ENCODE data around the gene NCOA7. TPM values are rescaled to one million over a fixed set of nuclear protein-coding genes. Genes with fewer than 3 reads are reported as not detected.

NCOA7 gene
- total RNA-seq, 1 experiment from 2014 or later: 34.2 TPM

DNA sequence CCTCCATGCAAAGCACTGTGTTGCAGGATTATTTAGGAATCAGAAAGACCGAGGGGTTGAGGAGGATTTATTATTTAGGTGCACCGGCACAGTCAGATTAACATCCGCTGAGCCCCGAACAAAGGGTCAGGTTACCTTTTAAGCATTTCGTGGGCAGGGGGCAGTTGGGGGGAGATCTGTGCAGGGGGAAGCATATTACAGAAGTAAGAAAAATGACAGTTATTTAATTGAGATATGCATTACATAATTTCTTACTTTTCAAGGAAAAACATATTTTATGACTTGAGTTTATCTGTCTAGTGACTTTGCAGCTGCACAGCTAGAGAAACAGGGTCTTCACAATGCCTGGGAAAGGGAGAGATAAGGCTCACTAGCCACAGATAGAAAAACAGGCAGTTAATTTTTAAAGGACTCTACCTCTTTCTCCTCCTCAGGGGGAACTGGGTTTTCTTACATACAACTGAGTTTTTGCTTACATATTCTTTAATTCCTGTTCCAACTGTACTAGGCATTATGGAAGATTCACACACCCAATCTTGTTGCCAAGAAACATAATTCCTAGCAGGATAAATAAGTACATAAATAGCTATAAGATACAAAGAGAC is 164.1 kb downstream of the NCOA7 start:
- Histone ChIP-seq H3K9ac (ENCODE audit: low read length) (no peak overlapping the region), H3K4me2 (ENCODE audit: low read depth, low read length, poor library complexity, severe bottlenecking) (no peak overlapping the region), H2AFZ (ENCODE audit: low read length) (no peak overlapping the region; the same call in 1 of the 2 replicates)

GRCh38 chr6:125955973-125956372 is 165.2 kb downstream of the NCOA7 start:
- H3K9me3 ChIP-seq (ENCODE audit: low read length): no peaks in the 10 kb centered on the region
- no peaks in the 10 kb centered on the region for H3K27me3 ChIP-seq (ENCODE audit: low read length)
- H3K4me3 ChIP-seq (ENCODE audit: low read length): peak overlapping the region; percentile 96
- peaks cover 43% of the 10 kb centered on the region for H3K79me2 ChIP-seq (ENCODE audit: low read length)
- H3K36me3 ChIP-seq (ENCODE audit: insufficient read depth, low read length): 0 out of 2 replicates have a peak, but pooled peaks cover 7% of the 10 kb centered on the region
- peaks cover 41% of the 10 kb centered on the region for H3K4me1 ChIP-seq (ENCODE audit: low read length)
- H3K4me2 ChIP-seq (ENCODE audit: low read depth, low read length, poor library complexity, severe bottlenecking): peak overlapping the region; percentile 97
- peak overlapping the region; percentile 97 for H3K9ac ChIP-seq (ENCODE audit: low read length)
- no peaks in the 10 kb centered on the region for H4K20me1 ChIP-seq (ENCODE audit: insufficient read depth, low read depth, low read length)
- 0 out of 2 replicates have a peak overlapping the region, but pooled peaks have one; percentile 37 for H2AFZ ChIP-seq (ENCODE audit: low read length)
- no peak for DNase-seq
- no peaks in the 10 kb centered on the region for H3K9me2 ChIP-seq (replicated peaks; ENCODE audit: insufficient read depth, low read length)
- H3K27ac ChIP-seq (ENCODE audit: low read length): no peak overlapping the region

More for the DNA sequence above, 164.1 kb downstream of the NCOA7 start:
- Histone ChIP-seq H3K9me3 (ENCODE audit: low read length) (no peaks in the 10 kb centered on the region), H3K27ac (ENCODE audit: low read length) (no peak overlapping the region), H4K20me1 (ENCODE audit: insufficient read depth, low read depth, low read length) (no peaks in the 10 kb centered on the region), H3K27me3 (ENCODE audit: low read length) (no peaks in the 10 kb centered on the region), H3K4me1 (ENCODE audit: low read length) (peaks cover 41% of the 10 kb centered on the region), H3K79me2 (ENCODE audit: low read length) (peaks cover 32% of the 10 kb centered on the region), H3K9me2 (replicated peaks; ENCODE audit: insufficient read depth, low read length) (no peaks in the 10 kb centered on the region), H3K4me3 (ENCODE audit: low read length) (no peak overlapping the region), H3K36me3 (ENCODE audit: insufficient read depth, low read length) (0 out of 2 replicates have a peak, but pooled peaks cover 7% of the 10 kb centered on the region)
- no peak for DNase-seq

GRCh38 chr6:125956506-125957390 is 166.0 kb downstream of the NCOA7 start, which contains the start of gene HINT3:
Gene HINT3, plus strand, starts transcription at chr6:125956770. Its CDS starts 208 bp downstream, at chr6:125956978.
- Histone ChIP-seq H3K4me3 (ENCODE audit: low read length) (peak within 1 kb of the TSS; percentile 96), H3K4me2 (ENCODE audit: low read depth, low read length, poor library complexity, severe bottlenecking) (peak within 1 kb of the TSS; percentile 97), H3K27me3 (ENCODE audit: low read length) (no peaks in the 10 kb centered on the region), H3K79me2 (ENCODE audit: low read length) (peaks cover 51% of the 10 kb centered on the region), H3K36me3 (ENCODE audit: insufficient read depth, low read length) (0 out of 2 replicates have a peak, but pooled peaks cover 7% of the 10 kb centered on the region), H4K20me1 (ENCODE audit: insufficient read depth, low read depth, low read length) (no peaks in the 10 kb centered on the region), H3K4me1 (ENCODE audit: low read length) (peaks cover 41% of the 10 kb centered on the region), H2AFZ (ENCODE audit: low read length) (peak within 1 kb of the TSS; percentile 90; the same call in 1 of the 2 replicates), H3K27ac (ENCODE audit: low read length) (peak within 1 kb of the TSS; percentile 70), H3K9ac (ENCODE audit: low read length) (peak within 1 kb of the TSS; percentile 97), H3K9me3 (ENCODE audit: low read length) (no peaks in the 10 kb centered on the region), H3K9me2 (replicated peaks; ENCODE audit: insufficient read depth, low read length) (no peaks in the 10 kb centered on the region)
- peak; percentile 99 for DNase-seq

GRCh38 chr6:125957391-125957693 is 166.6 kb downstream of the NCOA7 start:
- H2AFZ ChIP-seq (ENCODE audit: low read length): peak overlapping the region; percentile 90; the same call in 1 of the 2 replicates
- H3K27me3 ChIP-seq (ENCODE audit: low read length): no peaks in the 10 kb centered on the region
- H3K79me2 ChIP-seq (ENCODE audit: low read length): peaks cover 54% of the 10 kb centered on the region
- DNase-seq: no peak
- H3K4me1 ChIP-seq (ENCODE audit: low read length): peaks cover 42% of the 10 kb centered on the region
- no peaks in the 10 kb centered on the region for H4K20me1 ChIP-seq (ENCODE audit: insufficient read depth, low read depth, low read length)
- H3K4me3 ChIP-seq (ENCODE audit: low read length): peak overlapping the region; percentile 96
- no peaks in the 10 kb centered on the region for H3K9me3 ChIP-seq (ENCODE audit: low read length)
- peak overlapping the region; percentile 97 for H3K9ac ChIP-seq (ENCODE audit: low read length)
- H3K4me2 ChIP-seq (ENCODE audit: low read depth, low read length, poor library complexity, severe bottlenecking): peak overlapping the region; percentile 97
- peak overlapping the region; percentile 70 for H3K27ac ChIP-seq (ENCODE audit: low read length)
- H3K9me2 ChIP-seq (replicated peaks; ENCODE audit: insufficient read depth, low read length): no peaks in the 10 kb centered on the region
- 0 out of 2 replicates have a peak, but pooled peaks cover 7% of the 10 kb centered on the region for H3K36me3 ChIP-seq (ENCODE audit: insufficient read depth, low read length)

- Histone ChIP-seq H3K36me3 (ENCODE audit: insufficient read depth, low read length) (0 out of 2 replicates have a peak, but pooled peaks cover 7% of the 10 kb centered on the region), H3K9me3 (ENCODE audit: low read length) (no peaks in the 10 kb centered on the region), H3K9ac (ENCODE audit: low read length) (peak overlapping the region; percentile 97), H4K20me1 (ENCODE audit: insufficient read depth, low read depth, low read length) (no peaks in the 10 kb centered on the region), H2AFZ (ENCODE audit: low read length) (no peak overlapping the region), H3K4me1 (ENCODE audit: low read length) (peaks cover 47% of the 10 kb centered on the region), H3K79me2 (ENCODE audit: low read length) (peaks cover 59% of the 10 kb centered on the region), H3K27me3 (ENCODE audit: low read length) (no peaks in the 10 kb centered on the region), H3K4me3 (ENCODE audit: low read length) (peak overlapping the region; percentile 96), H3K27ac (ENCODE audit: low read length) (peak overlapping the region; percentile 70), H3K4me2 (ENCODE audit: low read depth, low read length, poor library complexity, severe bottlenecking) (peak overlapping the region; percentile 97), H3K9me2 (replicated peaks; ENCODE audit: insufficient read depth, low read length) (no peaks in the 10 kb centered on the region)
- peak; percentile 62 for DNase-seq
Measured at GRCh38 chr6:125957845-125958244, 167.1 kb downstream of the NCOA7 start.

DNA sequence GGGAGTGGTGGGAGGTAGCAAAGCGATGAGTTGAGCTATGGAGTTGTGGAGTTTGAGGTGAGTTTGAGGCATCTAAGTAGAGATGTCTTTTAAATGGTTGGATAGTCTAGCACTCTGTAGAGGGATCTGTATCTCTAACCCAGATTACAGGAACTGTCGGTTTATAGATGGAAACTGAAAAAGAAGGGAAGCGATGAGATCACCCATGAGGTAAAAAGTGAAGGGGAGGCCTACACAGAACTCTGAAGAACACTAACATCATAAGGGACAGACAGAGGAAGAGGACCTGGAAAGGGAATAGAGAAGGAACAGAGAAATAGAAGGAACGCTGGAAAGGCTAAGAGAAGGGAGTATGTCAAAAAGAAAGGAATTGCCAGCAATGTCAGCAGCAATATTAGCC is 168.3 kb downstream of the NCOA7 start:
- H3K4me2 ChIP-seq (ENCODE audit: low read depth, low read length, poor library complexity, severe bottlenecking): peak overlapping the region; percentile 97
- no peak overlapping the region; the same call in 1 of the 2 replicates for H3K27ac ChIP-seq (ENCODE audit: low read length)

DNA sequence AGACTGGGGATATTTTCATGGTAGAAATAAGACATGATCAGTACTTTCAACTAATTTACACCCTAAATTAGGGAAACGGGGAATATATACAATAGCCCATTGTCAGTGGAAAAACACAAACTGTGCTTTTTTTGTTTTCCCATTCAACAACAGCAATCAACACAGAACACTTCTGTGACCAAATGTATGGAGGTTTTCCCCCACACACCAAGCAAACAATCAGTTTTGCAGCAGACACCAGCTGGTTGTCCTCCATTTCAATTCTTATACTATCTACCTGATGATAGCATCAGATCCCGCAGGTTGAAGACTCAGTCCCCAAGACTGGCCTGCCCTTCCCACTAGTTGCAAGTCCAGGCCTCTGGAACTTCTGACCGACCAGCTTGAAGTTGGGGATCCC is 170.4 kb downstream of the NCOA7 start:
- Histone ChIP-seq H3K9me3 (ENCODE audit: low read length) (no peaks in the 10 kb centered on the region), H3K9me2 (replicated peaks; ENCODE audit: insufficient read depth, low read length) (no peaks in the 10 kb centered on the region), H3K27me3 (ENCODE audit: low read length) (no peaks in the 10 kb centered on the region), H3K9ac (ENCODE audit: low read length) (no peak overlapping the region), H2AFZ (ENCODE audit: low read length) (no peak overlapping the region), H3K79me2 (ENCODE audit: low read length) (peaks cover 90% of the 10 kb centered on the region), H3K4me1 (ENCODE audit: low read length) (peaks cover 41% of the 10 kb centered on the region), H3K36me3 (ENCODE audit: insufficient read depth, low read length) (0 out of 2 replicates have a peak, but pooled peaks cover 7% of the 10 kb centered on the region), H3K4me2 (ENCODE audit: low read depth, low read length, poor library complexity, severe bottlenecking) (no peak overlapping the region), H3K4me3 (ENCODE audit: low read length) (no peak overlapping the region), H4K20me1 (ENCODE audit: insufficient read depth, low read depth, low read length) (no peaks in the 10 kb centered on the region), H3K27ac (ENCODE audit: low read length) (no peak overlapping the region)
- DNase-seq: no peak

More for the DNA sequence above, 168.3 kb downstream of the NCOA7 start:
- Histone ChIP-seq H3K36me3 (ENCODE audit: insufficient read depth, low read length) (0 out of 2 replicates have a peak, but pooled peaks cover 7% of the 10 kb centered on the region), H4K20me1 (ENCODE audit: insufficient read depth, low read depth, low read length) (no peaks in the 10 kb centered on the region), H3K79me2 (ENCODE audit: low read length) (peaks cover 71% of the 10 kb centered on the region), H3K4me1 (ENCODE audit: low read length) (peaks cover 46% of the 10 kb centered on the region), H3K9ac (ENCODE audit: low read length) (no peak overlapping the region; the same call in 1 of the 2 replicates), H3K9me2 (replicated peaks; ENCODE audit: insufficient read depth, low read length) (no peaks in the 10 kb centered on the region), H3K27me3 (ENCODE audit: low read length) (no peaks in the 10 kb centered on the region), H3K9me3 (ENCODE audit: low read length) (no peaks in the 10 kb centered on the region), H2AFZ (ENCODE audit: low read length) (no peak overlapping the region), H3K4me3 (ENCODE audit: low read length) (no peak overlapping the region; the same call in 1 of the 2 replicates)
- no peak for DNase-seq
